GM12892 (cell line): ENCODE results near the gene DUSP2.
A peak's percentile ranks its signal among the peaks of the same experiment; 100 is the strongest.
"Not testable (repeated sequence)": the region's sequence is repeated elsewhere in the genome, so short reads cannot be mapped to it uniquely, and the experiment has no call there.

Experiments
- DNase-seq: peaks from one replicate; pipeline ENCODE4 v3.0.0; 2011; ENCODE audit not compliant: insufficient read length
- FAIRE-seq: peaks from 2 replicates; lab custom pipeline; 2011; peaks lifted over from hg19 to GRCh38; lab: Jason Lieb, UNC
- POLR2A ChIP-seq: IDR thresholded peaks from 2 replicates; pipeline ENCODE4 v1.6.1; 2011; ENCODE audit warnings: low read depth, low read length, control low read depth
- POLR2AphosphoS5 ChIP-seq: IDR thresholded peaks from 2 replicates; pipeline ENCODE4 v1.6.1; 2011; ENCODE audit warnings: low read depth, low read length, control low read depth
- TAF1 ChIP-seq: IDR thresholded peaks from 2 replicates; pipeline ENCODE4 v1.6.1; 2011; ENCODE audit warnings: low read depth, mild to moderate bottlenecking, control low read depth, low read length, borderline replicate concordance

Gene DUSP2

GRCh38 chr2:96144481-96145035 is 682 bp downstream of the DUSP2 start:
- FAIRE-seq (peak; percentile 30), DNase-seq (no peak)
- TF ChIP-seq POLR2AphosphoS5 (no peak), TAF1 (no peak), POLR2A (no peak)

DNA sequence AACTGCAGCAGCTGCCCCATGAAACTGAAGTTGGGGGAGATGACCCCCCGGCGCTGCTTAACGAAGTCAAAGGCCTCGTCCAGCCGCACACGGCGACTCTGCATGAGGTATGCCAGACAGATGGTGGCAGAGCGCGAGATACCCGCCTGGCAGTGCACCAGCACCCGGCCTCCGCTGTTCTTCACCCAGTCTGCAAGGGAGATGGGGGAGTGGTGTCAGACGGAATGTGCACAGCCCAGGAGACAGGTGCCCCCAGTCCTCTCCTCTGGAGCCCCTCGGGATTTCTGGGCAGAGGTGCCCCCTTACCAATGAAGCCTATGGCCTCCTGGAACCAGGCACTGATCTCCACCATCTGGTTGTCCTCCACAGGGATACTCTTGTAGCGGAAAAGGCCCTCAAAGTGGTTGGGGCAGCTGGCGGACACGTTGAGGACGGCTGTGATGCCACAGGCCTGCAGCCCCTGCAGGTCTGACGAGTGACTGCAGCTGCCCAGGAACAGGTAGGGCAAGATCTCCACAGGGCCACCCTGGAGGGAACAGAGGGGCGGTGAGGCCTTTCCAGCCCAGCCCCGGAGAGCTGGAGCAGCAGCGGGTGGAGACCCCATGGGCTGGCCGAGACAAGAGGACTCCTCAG is 1.3 kb downstream of the DUSP2 start:
- TF ChIP-seq POLR2AphosphoS5 (peak; percentile 88), TAF1 (no peak), POLR2A (peak; percentile 49)
- DNase-seq (no peak), FAIRE-seq (peak; percentile 84)

- no peak for FAIRE-seq
- TF ChIP-seq TAF1 (no peak), POLR2AphosphoS5 (peak; percentile 82; the same call in 1 of the 2 replicates), POLR2A (peak; percentile 9)
- no peak for DNase-seq
Measured at GRCh38 chr2:96143231-96143847, 1.9 kb downstream of the DUSP2 start.

DNA sequence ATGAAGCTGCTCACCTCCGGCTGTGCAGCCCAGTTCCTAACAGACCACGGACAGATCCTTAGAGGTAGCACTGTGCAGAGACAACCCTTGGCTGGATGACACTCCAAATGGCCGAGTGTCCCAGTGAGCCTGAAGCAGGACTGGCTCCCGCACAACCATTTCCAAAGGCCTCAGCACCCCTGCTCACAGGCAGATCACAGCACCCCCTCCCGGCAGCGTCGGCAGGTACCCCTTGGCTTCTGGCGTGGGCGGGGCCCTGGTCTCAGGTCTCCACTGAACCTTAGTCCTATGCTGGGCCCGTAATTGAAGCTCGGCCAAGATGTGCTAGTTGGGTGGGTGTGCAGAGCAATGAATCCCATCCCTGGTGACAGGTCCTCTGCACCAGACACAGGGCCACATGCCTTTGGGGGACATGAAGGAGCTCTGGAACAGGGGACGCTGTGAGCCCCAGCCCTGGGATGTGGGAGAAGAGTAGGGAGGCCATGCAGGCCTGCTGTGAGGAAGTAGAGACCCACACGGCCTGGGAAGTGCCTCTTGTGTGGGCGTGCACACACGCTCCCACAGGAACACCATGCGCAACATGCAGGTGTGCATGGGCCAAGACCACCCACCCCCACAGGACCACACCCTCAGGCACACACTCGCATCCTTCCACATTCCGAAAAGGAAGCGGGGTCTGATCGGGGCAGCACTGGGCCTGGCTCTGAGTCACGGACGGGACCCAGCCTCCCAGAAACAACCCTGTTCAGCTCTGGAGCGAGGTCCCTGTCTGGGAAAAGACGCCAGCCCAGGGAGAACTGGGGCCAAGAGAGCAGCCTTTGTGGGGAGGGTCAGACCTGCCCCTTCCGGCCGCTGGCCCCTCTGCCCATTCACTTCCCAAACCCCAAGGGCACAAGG is 2.8 kb downstream of the DUSP2 start:
- TF ChIP-seq POLR2A = peak; percentile 82
- peak; percentile 59; the same call in 1 of the 2 replicates for TF ChIP-seq TAF1
- TF ChIP-seq POLR2AphosphoS5 = peak; percentile 98
- FAIRE-seq (peak; percentile 79), DNase-seq (no peak)

DNA sequence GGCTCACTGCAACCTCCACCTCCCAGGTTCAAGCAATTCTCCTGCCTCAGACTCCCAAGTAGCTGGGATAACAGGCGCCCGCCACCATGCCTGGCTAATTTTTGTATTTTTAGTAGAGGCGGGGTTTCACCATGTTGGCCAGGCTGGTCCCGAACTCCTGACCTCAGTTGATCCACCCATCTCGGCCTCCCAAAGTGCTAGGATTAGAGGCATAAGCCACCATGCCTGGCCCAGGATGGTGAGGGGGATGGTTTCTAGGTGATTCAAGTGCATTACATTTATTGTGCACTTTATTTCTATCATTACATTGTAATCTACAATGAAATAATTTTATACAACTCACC is 3.6 kb downstream of the DUSP2 start:
- not testable (repeated sequence) for FAIRE-seq, DNase-seq

DNA sequence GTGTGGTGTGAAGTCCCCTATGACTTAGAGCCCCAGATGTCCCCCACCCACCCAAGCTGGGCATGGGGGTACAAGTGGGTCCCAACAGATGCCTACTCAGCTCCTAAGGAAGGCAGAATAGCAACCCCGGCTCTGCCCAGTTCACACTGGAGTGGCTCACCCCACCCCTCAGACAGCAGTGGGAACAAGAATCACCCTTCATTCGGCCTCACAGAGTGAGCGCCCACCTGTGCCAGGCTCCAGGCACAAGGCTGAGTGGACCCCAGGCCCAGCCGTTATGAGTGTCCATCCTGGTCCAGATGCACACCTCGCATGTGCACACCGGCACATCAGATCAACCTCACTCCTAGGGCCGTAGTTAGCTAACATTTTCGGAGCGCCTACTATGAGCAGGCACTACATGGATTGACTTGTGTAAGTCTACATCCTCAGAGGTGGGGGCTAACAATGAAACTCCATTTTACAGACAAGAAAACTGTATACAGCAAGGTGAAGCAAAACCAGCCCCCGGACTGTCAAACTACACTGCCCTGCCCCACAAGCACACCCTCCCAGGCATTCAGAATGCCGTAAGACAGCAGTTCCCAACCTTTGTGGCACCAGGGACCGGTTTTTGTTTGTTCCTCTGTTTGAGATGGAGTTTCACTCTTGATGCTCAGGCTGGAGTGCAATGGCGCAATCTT is 4.2 kb downstream of the DUSP2 start:
- DNase-seq (no peak), FAIRE-seq (no peak)
- TF ChIP-seq POLR2AphosphoS5 (peak; percentile 90), TAF1 (no peak), POLR2A (peak; percentile 61)

GRCh38 chr2:96139181-96139758 is 6.0 kb downstream of the DUSP2 start:
- DNase-seq (no peak), FAIRE-seq (no peak)
- TF ChIP-seq TAF1 (no peak), POLR2AphosphoS5 (peak; percentile 74; the same call in 1 of the 2 replicates), POLR2A (peak; percentile 45)

DNA sequence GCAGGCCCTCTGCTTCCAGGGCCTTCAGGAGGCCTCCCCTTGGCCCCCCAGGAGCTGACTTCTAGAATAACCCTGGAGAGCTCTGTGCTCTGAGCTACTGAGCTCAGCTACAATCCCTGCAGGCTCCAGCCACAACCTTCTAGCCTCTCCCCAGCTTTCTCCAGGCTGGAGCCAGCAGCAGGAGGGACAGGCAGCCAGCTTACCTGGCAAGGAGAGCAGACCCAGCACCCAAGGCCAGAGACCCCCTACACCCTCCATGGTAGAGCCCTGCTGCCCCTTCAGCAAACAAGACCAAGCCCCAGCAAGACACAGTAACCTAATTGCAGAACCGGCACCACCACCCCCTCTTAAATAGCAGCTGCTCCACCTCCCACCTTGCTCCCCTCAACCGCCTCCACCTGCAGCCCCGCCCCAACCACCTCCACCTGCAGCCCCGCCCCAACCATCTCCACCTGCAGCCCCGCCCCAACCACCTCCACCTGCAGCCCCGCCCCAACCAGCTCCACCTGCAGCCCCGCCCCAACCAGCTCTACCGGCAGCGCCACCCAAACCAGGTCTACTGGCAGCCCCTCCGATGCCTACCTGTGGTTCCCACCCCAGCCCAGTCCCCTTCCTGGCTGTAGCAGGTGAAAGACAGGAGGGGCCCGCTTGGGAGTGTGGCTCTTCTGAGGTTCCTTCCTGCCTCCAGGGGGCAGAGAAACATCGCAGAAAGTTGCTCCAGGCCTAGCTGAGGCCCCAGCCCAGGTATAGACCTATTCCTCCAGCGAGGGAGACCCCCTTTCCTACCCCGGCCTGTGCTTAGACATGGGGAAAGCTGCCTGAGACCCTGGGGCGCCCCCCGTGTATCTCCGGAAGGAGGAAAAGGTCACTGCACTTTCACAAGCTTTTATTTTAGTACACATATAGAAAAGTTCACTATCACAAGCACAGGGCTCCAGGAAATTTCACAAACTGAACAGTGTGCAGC is 6.8 kb downstream of the DUSP2 start, which contains the start of gene ASTL:
Gene ASTL, minus strand, starts transcription at position 324 of the 967 bp plus-strand sequence. Its CDS starts 66 bp downstream, at position 258.
- no peak for DNase-seq
- peak; percentile 74 for FAIRE-seq
- no peak for TF ChIP-seq TAF1
- TF ChIP-seq POLR2AphosphoS5 = peak; percentile 78
- peak; percentile 81 for TF ChIP-seq POLR2A

DNA sequence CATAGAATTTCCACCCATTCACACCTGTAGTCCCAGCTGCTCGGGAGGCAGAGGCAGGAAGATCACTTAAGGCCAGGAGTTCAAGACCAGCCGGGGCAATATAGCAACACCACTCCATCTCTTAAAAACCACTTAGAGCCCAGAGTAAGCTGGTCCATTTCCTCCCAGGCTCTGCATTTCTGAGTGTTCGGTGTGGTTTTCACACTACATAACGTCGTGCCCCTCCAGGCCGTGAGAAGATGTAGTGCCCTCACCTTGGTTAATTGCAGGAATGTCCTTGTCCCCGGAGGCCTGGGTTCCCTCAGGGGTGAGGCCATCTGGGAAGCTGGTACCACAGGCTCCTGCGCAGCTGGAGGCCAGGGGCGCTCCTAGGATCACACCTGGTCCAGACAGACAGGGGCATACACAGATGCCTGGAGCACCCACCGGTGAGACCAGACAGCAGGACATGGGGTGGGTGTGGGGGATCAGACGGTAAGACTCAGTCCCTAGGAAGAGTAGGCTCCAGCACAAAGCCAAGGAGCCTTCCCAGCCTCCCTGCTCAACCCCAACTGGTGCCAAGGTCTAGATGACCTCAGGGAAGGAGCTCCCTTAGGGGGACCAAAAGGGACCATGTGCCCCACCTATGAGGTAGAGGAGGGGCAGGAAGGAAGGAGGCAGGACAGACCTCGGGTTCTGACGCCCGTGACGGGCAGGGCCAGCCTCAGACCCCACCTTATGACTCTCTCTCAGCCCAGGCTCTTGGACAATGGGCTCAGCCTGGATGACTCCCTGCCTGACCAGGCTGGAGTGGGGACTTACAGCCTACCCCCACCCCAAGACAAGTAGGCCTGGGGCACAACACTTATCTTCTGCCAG is 7.7 kb downstream of the DUSP2 start:
- no peak for DNase-seq
- no peak for FAIRE-seq
- peak; percentile 77 for TF ChIP-seq POLR2A
- peak; percentile 89 for TF ChIP-seq POLR2AphosphoS5
- TF ChIP-seq TAF1 = no peak
